LNCaP clone FGC (cell line): ENCODE results near the gene ESPNL.

ENCODE experiments used
- DNase-seq: peaks from one replicate; pipeline ENCODE4 v3.0.0-alpha.2; 2011; ENCODE audit warnings: low read depth
- H3K4me3 ChIP-seq: 2 replicates; pipeline ENCODE4 v1.5.1; 2011; ENCODE audit warnings: mild to moderate bottlenecking, low read depth, low read length, control low read depth
- CTCF ChIP-seq: IDR thresholded peaks from 2 replicates; pipeline ENCODE4 v1.5.1; 2012; ENCODE audit warnings: mild to moderate bottlenecking; ENCODE audit not compliant: control insufficient read depth, insufficient read depth; ENCODE audit errors: extremely low read depth

ESPNL gene

GRCh38 chr2:238149841-238150572 lies 49.9 kb downstream of the ESPNL start:
- DNase-seq, result no peak
- no peak for TF ChIP-seq CTCF
- H3K4me3 ChIP-seq, result no peak overlapping the region

- DNase-seq, result no peak
- no peak overlapping the region for H3K4me3 ChIP-seq
- TF ChIP-seq CTCF, result no peak
Measured at GRCh38 chr2:238150686-238151085, 50.5 kb downstream of the ESPNL start.

GRCh38 chr2:238151205-238151604 lies 51.1 kb downstream of the ESPNL start:
- H3K4me3 ChIP-seq, result no peak overlapping the region
- no peak for DNase-seq
- TF ChIP-seq CTCF, result no peak

DNA sequence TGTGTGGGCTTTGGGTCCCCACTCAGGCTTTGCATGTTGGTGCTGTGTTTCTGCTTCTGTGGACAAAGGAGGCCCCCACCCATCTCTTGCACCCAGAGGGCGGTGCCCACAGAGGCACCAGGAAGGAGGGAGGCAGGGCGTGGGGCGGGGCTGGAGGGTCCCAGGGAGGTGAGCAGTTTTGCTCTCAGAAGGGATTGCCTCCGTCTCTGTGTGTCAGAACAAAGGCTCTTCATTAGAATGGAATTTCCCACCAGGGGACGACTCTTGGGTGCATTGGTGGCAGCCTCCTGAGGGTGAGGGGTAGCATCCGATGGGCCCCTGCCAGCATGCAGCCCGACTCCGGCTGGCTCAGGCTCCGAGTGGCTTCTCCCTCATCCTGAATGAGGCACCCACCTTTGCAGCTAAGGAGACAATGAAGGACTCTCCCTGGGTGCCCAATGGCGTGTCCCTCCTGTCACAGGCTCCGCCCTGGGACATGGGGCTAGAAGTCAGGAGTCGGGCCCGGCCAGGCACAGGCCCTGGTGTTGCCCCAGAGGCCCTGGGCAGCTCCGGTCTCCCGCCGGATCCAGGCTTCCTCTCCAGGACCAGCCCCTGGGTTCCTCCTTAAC lies 51.6 kb downstream of the ESPNL start:
- no peak for DNase-seq
- H3K4me3 ChIP-seq, result no peak overlapping the region
- no peak for TF ChIP-seq CTCF

GRCh38 chr2:238152771-238153688 lies 52.9 kb downstream of the ESPNL start:
- no peak overlapping the region for H3K4me3 ChIP-seq
- no peak for TF ChIP-seq CTCF
- DNase-seq, result no peak

DNA sequence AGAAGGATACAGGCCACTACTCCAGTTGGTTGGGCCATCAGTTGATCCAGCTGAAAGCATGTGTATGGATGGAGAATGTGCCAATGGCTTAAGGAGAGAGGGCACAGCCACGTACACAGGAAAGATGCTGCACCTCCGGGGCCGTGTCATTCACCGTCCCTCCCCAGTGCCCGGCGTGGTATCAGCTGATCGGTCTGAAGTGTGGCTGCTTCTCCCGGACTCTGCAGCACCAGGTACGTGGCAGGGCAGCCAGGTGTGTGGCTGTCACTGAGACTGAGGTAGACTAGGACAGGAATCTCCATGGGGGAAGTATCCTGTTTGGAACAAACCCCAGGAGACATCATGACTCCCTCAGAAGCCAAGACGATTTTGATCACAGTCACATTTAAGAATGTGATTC lies 54.4 kb downstream of the ESPNL start:
- no peak for DNase-seq
- TF ChIP-seq CTCF, result no peak
- H3K4me3 ChIP-seq, result no peak overlapping the region
